Heart left ventricle (tissue), 13 donors: ENCODE data around the gene MAPK4.

Source experiments
- CTCF ChIP-seq, 12 donors: fragments of 200-600 bp; sonication (generic) in 4 of 12; IDR thresholded peaks; one replicate each; pipeline versions ENCODE4 v1.5.0 to v1.8.0; 2018 to 2022; ENCODE audit warnings: antibody characterized with exemption in 12 of 12, mild to moderate bottlenecking in 5 of 12
- POLR2A ChIP-seq, 2 donors: fragments of 450-650 bp; IDR thresholded peaks; one replicate each; pipeline ENCODE4 v1.6.1; 2017; ENCODE audit warnings: antibody characterized with exemption in 2 of 2, mild to moderate bottlenecking in 2 of 2, moderate library complexity in 2 of 2
- donor health status: ischemic (EF 13 %, LVEDD 7.1; RV severe dilation, severe dysfunction).
- donor health status: DM: no; HTN: yes; CAD: no.
- donor health status: DM: no; HTN: no; CAD: no.
- donor health status: ischemic (EF 25% LVEDD 6.9; RV normal size, moderate dysfunction).
- donor health status: ischemic (EF 25% LVEDD 5.7; RV mildly dilated, moderate dysfunction).
- donor health status: ischemic (EF 35%, LVEDD 5.7; RV mildly dilated, moderate dysfunction).
- donor health status: nonischemic (EF 11% LVEDD 7.7; RV severe dilation, severe dysfunction).
- donor health status: DM: yes; HTN: yes; CAD: no.
- donor health status: PGD.
- donor health status: ischemic (EF 29% LVEDD 5.4; RV normal size, mild dysfunction).
- donor health status: nonischemic (EF 23%, LVEDD 6.1; RV moderate dilation, normal function).

- TF ChIP-seq CTCF (IDR thresholded peaks at IDR 0.05), result no peak
- TF ChIP-seq POLR2A (IDR thresholded peaks at IDR 0.05), result no peak
Observed at GRCh38 chr18:50632895-50633515, 73.1 kb downstream of the MAPK4 start.
